IMR-90 (cell line): ENCODE data around the gene GPT2. TPM values are rescaled to one million over a fixed set of nuclear protein-coding genes. Genes with fewer than 3 reads are reported as not detected.

Source experiments
- ATAC-seq: fragments of 200-7000 bp; cut with Tn5 transposase; 2 replicates; pipeline ENCODE4 v1.9.1; 2020; ENCODE audit warnings: low read depth, mild to moderate bottlenecking, moderate library complexity
- BruUV-seq: library from RNA; stranded (reverse); fragments of 400-500 nt; replicated peaks from 2 replicates; lab custom pipeline; 2021; lab: Mats Ljungman, UMichigan
- CTCF ChIA-PET: fragments of 300-600 bp; formaldehyde crosslinking; extraction: SDS; loops from one replicate; lab custom pipeline; 2021; ENCODE audit warnings: antibody characterized with exemption; lab: Yijun Ruan, JAX
- POLR2A ChIA-PET: fragments of 300-600 bp; sonication (Branson Sonifier 250); formaldehyde crosslinking; loops from one replicate; lab custom pipeline; 2022; ENCODE audit warnings: antibody characterized with exemption; ENCODE audit not compliant: unreplicated experiment; lab: Charles Lee
- DNase-seq: peaks from one replicate; pipeline ENCODE4 v3.0.0; 2013
- H2AFZ ChIP-seq: replicated peaks from 2 replicates; pipeline ENCODE3; 2013; ENCODE audit warnings: low read length, mild to moderate bottlenecking; ENCODE audit not compliant: poor library complexity
- H2AK5ac ChIP-seq: 2 replicates; pipeline ENCODE4 v1.6.1; 2013; ENCODE audit warnings: low read depth, low read length, inconsistent platforms
- H2AK9ac ChIP-seq: replicated peaks from 2 replicates; pipeline ENCODE3; 2013; ENCODE audit warnings: mild to moderate bottlenecking, low read depth, low read length, moderate library complexity; ENCODE audit not compliant: poor library complexity
- H2BK120ac ChIP-seq: 2 replicates; pipeline ENCODE4 v1.6.1; 2013; ENCODE audit warnings: low read depth, low read length, inconsistent platforms
- H2BK15ac ChIP-seq: 3 replicates; pipeline ENCODE4 v1.6.1; 2013; ENCODE audit warnings: low read depth, low read length, inconsistent platforms
- H2BK20ac ChIP-seq: 2 replicates; pipeline ENCODE4 v1.6.1; 2013; ENCODE audit warnings: low read depth, mild to moderate bottlenecking, inconsistent platforms, low read length, moderate library complexity
- H2BK5ac ChIP-seq: 2 replicates; pipeline ENCODE4 v1.6.1; 2013; ENCODE audit warnings: mild to moderate bottlenecking, low read depth, low read length, inconsistent platforms; ENCODE audit not compliant: poor library complexity, severe bottlenecking
- H3K14ac ChIP-seq: replicated peaks from 2 replicates; pipeline ENCODE4 v1.6.1; 2013; ENCODE audit warnings: low read depth, low read length, inconsistent platforms
- H3K18ac ChIP-seq: 2 replicates; pipeline ENCODE4 v1.6.1; 2013; ENCODE audit warnings: low read depth, low read length, control low read depth
- H3K23ac ChIP-seq: 2 replicates; pipeline ENCODE4 v1.6.1; 2013; ENCODE audit warnings: low read depth, low read length, inconsistent platforms
- H3K27ac ChIP-seq: 2 replicates; pipeline ENCODE4 v1.5.1; 2013; ENCODE audit warnings: mild to moderate bottlenecking, control low read depth, low read length; ENCODE audit not compliant: insufficient read depth
- H3K27me3 ChIP-seq: 2 replicates; pipeline ENCODE4 v1.6.1; 2013; ENCODE audit warnings: low read length; ENCODE audit not compliant: control insufficient read depth, insufficient read depth
- H3K36me3 ChIP-seq: 2 replicates; pipeline ENCODE4 v1.6.1; 2013; ENCODE audit warnings: low read length, mixed read lengths; ENCODE audit not compliant: control insufficient read depth, insufficient read depth
- H3K4ac ChIP-seq: 2 replicates; pipeline ENCODE4 v1.6.1; 2013; ENCODE audit warnings: low read depth, low read length, inconsistent platforms
- H3K4me1 ChIP-seq: 2 replicates; pipeline ENCODE4 v1.6.1; 2013; ENCODE audit warnings: low read length, mixed read lengths; ENCODE audit not compliant: control insufficient read depth, insufficient read depth
- H3K4me2 ChIP-seq: 2 replicates; pipeline ENCODE4 v1.6.1; 2013; ENCODE audit warnings: low read depth, mild to moderate bottlenecking, control low read depth, low read length, moderate library complexity
- H3K4me3 ChIP-seq: 2 replicates; pipeline ENCODE4 v1.5.1; 2013; ENCODE audit warnings: low read depth, mild to moderate bottlenecking, control low read depth, low read length, moderate library complexity; ENCODE audit not compliant: insufficient read depth
- H3K56ac ChIP-seq: 2 replicates; pipeline ENCODE4 v1.6.1; 2013; ENCODE audit warnings: low read length, inconsistent platforms; ENCODE audit not compliant: insufficient read depth; ENCODE audit errors: extremely low read depth
- H3K79me1 ChIP-seq, 2 experiments: 2 replicates each; pipeline ENCODE4 v1.6.1; 2013; ENCODE audit warnings: low read length in 2 of 2, inconsistent platforms in 1 of 2, low read depth in 1 of 2
- H3K9ac ChIP-seq: 2 replicates; pipeline ENCODE4 v1.6.1; 2013; ENCODE audit warnings: low read depth, low read length, control low read depth
- H3K9me1 ChIP-seq: 2 replicates; pipeline ENCODE4 v1.6.1; 2013; ENCODE audit warnings: low read length, inconsistent platforms; ENCODE audit not compliant: insufficient read depth
- H3K9me3 ChIP-seq: 2 replicates; pipeline ENCODE4 v1.6.1; 2013; ENCODE audit warnings: low read length; ENCODE audit not compliant: control insufficient read depth, insufficient read depth
- H4K20me1 ChIP-seq: 2 replicates; pipeline ENCODE4 v1.6.1; 2013; ENCODE audit warnings: low read length, inconsistent platforms; ENCODE audit not compliant: insufficient read depth
- H4K5ac ChIP-seq: 2 replicates; pipeline ENCODE4 v1.6.1; 2013; ENCODE audit warnings: mild to moderate bottlenecking, low read depth, low read length, control low read depth
- H4K8ac ChIP-seq, 2 experiments: 2 replicates each; pipeline ENCODE4 v1.6.1; 2013; ENCODE audit warnings: low read depth in 2 of 2, low read length in 2 of 2, control low read depth in 1 of 2, inconsistent platforms in 1 of 2
- H4K91ac ChIP-seq: 2 replicates; pipeline ENCODE4 v1.6.1; 2013; ENCODE audit warnings: low read depth, low read length, inconsistent platforms; ENCODE audit not compliant: insufficient read depth
- BHLHE40 ChIP-seq: fragments of 150-350 bp; IDR thresholded peaks from 2 replicates; pipeline ENCODE4 v1.6.1; 2016; ENCODE audit warnings: mild to moderate bottlenecking, low read depth, low read length
- CEBPB ChIP-seq: IDR thresholded peaks from 2 replicates; pipeline ENCODE4 v1.6.1; 2012; ENCODE audit warnings: low read depth, low read length, improper control_type of control experiment
- CHD1 ChIP-seq: IDR thresholded peaks from 2 replicates; pipeline ENCODE4 v1.6.1; 2012; ENCODE audit warnings: low read depth, low read length, improper control_type of control experiment
- CTCF ChIP-seq: conservative IDR thresholded peaks from 2 replicates; pipeline ENCODE4 v1.5.1; 2012; ENCODE audit warnings: mild to moderate bottlenecking, low read depth, low read length, improper control_type of control experiment
- FOS ChIP-seq: fragments of 150-350 bp; IDR thresholded peaks from 2 replicates; pipeline ENCODE4 v1.6.1; 2016; ENCODE audit warnings: low read depth, low read length
- MAFK ChIP-seq: IDR thresholded peaks from 2 replicates; pipeline ENCODE4 v1.6.1; 2012; ENCODE audit warnings: low read depth, low read length, improper control_type of control experiment
- NFE2L2 ChIP-seq: fragments of 150-350 bp; IDR thresholded peaks from 2 replicates; pipeline ENCODE4 v1.6.1; 2016; ENCODE audit warnings: low read depth, mild to moderate bottlenecking, low read length
- POLR2A ChIP-seq: IDR thresholded peaks from 2 replicates; pipeline ENCODE4 v1.6.1; 2012; ENCODE audit warnings: mild to moderate bottlenecking, low read depth, low read length
- RAD21 ChIP-seq: IDR thresholded peaks from 2 replicates; pipeline ENCODE4 v1.6.1; 2012; ENCODE audit warnings: low read length, improper control_type of control experiment
- RCOR1 ChIP-seq: IDR thresholded peaks from 2 replicates; pipeline ENCODE4 v1.6.1; 2012; ENCODE audit warnings: mild to moderate bottlenecking, low read length, improper control_type of control experiment; ENCODE audit not compliant: insufficient replicate concordance
- RFX5 ChIP-seq: IDR thresholded peaks from 2 replicates; pipeline ENCODE4 v1.8.0; 2012; ENCODE audit warnings: low read depth, mild to moderate bottlenecking, low read length, moderate library complexity
- SMC3 ChIP-seq: fragments of 150-350 bp; IDR thresholded peaks from 2 replicates; pipeline ENCODE4 v1.6.1; 2016; ENCODE audit warnings: low read depth, mild to moderate bottlenecking, antibody characterized with exemption, low read length, moderate library complexity
- WGBS, 2 experiments: methylation state at CpG; one replicate each; pipeline versions ENCODE4 v1.1.5 to v1.1.7; 2013; ENCODE audit warnings: missing lambda C conversion rate in 2 of 2; ENCODE audit not compliant: insufficient read length in 1 of 2; ENCODE audit errors: extremely low coverage in 2 of 2; 5-methylcytosine and 5-hydroxymethylcytosine counted together
- dilution Hi-C: fragments of 300-500 bp; cut with HindIII; formaldehyde crosslinking; loops from one replicate; pipeline ENCODE4 v1.14.3; 2018; ENCODE audit warnings: low sequenced_read_pairs; ENCODE audit not compliant: unreplicated experiment
- in situ Hi-C: fragments of 300-500 bp; cut with MboI; formaldehyde crosslinking; loops from 3 replicates; pipeline ENCODE4 v1.14.3; 2019; ENCODE audit warnings: low sequenced_read_pairs, inconsistent platforms, mixed read lengths
- intact Hi-C: fragments of 100-400 bp; cut with micrococcal nuclease; formaldehyde crosslinking; loops from 2 replicates; pipeline ENCODE4 v1.10.0; 2022
- polyA plus RNA-seq, 3 experiments: library from polyadenylated mRNA; depleted of rRNA; stranded (reverse); fragments of >200 nt; gene quantifications; 2 replicates each; pipeline ENCODE4 v1.2.3, GENCODE V29; 2012; ENCODE audit warnings: low replicate concordance in 1 of 3
- total RNA-seq: library from RNA; depleted of rRNA; stranded (reverse); fragments of >200 nt; gene quantifications from 2 replicates; pipeline ENCODE4 v1.2.3, GENCODE V29; 2012
- TF ChIP-seq, protein P1 (sequence below): fragments of 150-350 bp; IDR thresholded peaks from 2 replicates; pipeline ENCODE4 v1.6.1; 2016; ENCODE audit warnings: low read depth, mild to moderate bottlenecking, low read length, moderate library complexity, borderline replicate concordance
- TF ChIP-seq, protein P2 (sequence below): fragments of 150-350 bp; IDR thresholded peaks from 2 replicates; pipeline ENCODE4 v1.6.1; 2017; ENCODE audit warnings: mild to moderate bottlenecking, antibody characterized with exemption, low read length, low read depth

Gene GPT2
- total and polyA plus RNA-seq, 2 of the 4 experiments (the other 2 are of a cell fraction): 26.4 to 31.5 TPM

- Histone ChIP-seq H2BK5ac (peak within 1 kb of the TSS; percentile 90), H3K4ac (peak within 1 kb of the TSS; percentile 96), H4K8ac (peak within 1 kb of the TSS; percentile 93 to 100), H3K79me1 (peaks cover 13 to 36% of the 10 kb centered on the region in 2 experiments), H4K91ac (peak within 1 kb of the TSS; percentile 94), H3K9me1 (peaks cover 7% of the 10 kb centered on the region), H3K27ac (peak within 1 kb of the TSS; percentile 97), H2BK20ac (no peak within 1 kb of the TSS), H3K9me3 (no peaks in the 10 kb centered on the region), H2BK120ac (no peak within 1 kb of the TSS; the same call in 1 of the 2 replicates), H3K36me3 (peaks cover 16% of the 10 kb centered on the region), H3K27me3 (no peaks in the 10 kb centered on the region), H2BK15ac (no peak within 1 kb of the TSS), H3K18ac (peak within 1 kb of the TSS; percentile 70; the same call in 1 of the 2 replicates), H4K5ac (peak within 1 kb of the TSS; percentile 97), H3K23ac (peak within 1 kb of the TSS; percentile 87), H2AK9ac (peak within 1 kb of the TSS; percentile 90), H3K4me2 (peak within 1 kb of the TSS; percentile 100), H3K56ac (peak within 1 kb of the TSS; percentile 80), H4K20me1 (peaks cover 31% of the 10 kb centered on the region), H2AK5ac (peak within 1 kb of the TSS; percentile 82), H3K4me1 (peaks cover 8% of the 10 kb centered on the region), H3K14ac (peak within 1 kb of the TSS; percentile 98), H2AFZ (peak within 1 kb of the TSS; percentile 99), H3K4me3 (peak within 1 kb of the TSS; percentile 91), H3K9ac (peak within 1 kb of the TSS; percentile 98)
- ChIA-PET POLR2A (interaction anchor here (0.6 to 0.7 kb wide), 2 partner anchors 204 to 831 kb away, joined by 3 to 4 read pairs; no protein-coding TSS in a partner anchor), CTCF (no interaction called here)
- dilution Hi-C loops (no loop called here), in situ Hi-C loops (no loop called here), intact Hi-C loops (no loop called here)
- ATAC-seq (peak; percentile 98), DNase-seq (peak; percentile 84)
- WGBS, 2 experiments: 1% methylated on average over 18 of the region's 86 CpGs; no CpG with 5 or more reads in 1 of the 2 experiments
- BruUV-seq: no TSS peak
- TF ChIP-seq RCOR1 (no peak), MAFK (no peak), CHD1 (no peak), CEBPB (no peak), BHLHE40 (no peak), FOS (no peak), NFE2L2 (no peak), POLR2A (peak; percentile 73; the same call in 1 of the 2 replicates), CTCF (0 out of 2 replicates have a peak, but pooled peaks have one; percentile 2), SMC3 (no peak), RFX5 (no peak), RAD21 (no peak)
- TF ChIP-seq, protein P1, sequence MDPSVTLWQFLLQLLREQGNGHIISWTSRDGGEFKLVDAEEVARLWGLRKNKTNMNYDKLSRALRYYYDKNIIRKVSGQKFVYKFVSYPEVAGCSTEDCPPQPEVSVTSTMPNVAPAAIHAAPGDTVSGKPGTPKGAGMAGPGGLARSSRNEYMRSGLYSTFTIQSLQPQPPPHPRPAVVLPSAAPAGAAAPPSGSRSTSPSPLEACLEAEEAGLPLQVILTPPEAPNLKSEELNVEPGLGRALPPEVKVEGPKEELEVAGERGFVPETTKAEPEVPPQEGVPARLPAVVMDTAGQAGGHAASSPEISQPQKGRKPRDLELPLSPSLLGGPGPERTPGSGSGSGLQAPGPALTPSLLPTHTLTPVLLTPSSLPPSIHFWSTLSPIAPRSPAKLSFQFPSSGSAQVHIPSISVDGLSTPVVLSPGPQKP: no peak
- TF ChIP-seq, protein P2, sequence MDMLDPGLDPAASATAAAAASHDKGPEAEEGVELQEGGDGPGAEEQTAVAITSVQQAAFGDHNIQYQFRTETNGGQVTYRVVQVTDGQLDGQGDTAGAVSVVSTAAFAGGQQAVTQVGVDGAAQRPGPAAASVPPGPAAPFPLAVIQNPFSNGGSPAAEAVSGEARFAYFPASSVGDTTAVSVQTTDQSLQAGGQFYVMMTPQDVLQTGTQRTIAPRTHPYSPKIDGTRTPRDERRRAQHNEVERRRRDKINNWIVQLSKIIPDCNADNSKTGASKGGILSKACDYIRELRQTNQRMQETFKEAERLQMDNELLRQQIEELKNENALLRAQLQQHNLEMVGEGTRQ: no peak
Measured at GRCh38 chr16:46973207-46973995, 89.2 kb downstream of the GPT2 start, which contains the start of gene DNAJA2. TSS of gene DNAJA2 (minus strand) at chr16:46973674. CDS start at chr16:46973572, 102 bp downstream.
